ENCODE results near the gene SERP1. TPM values are rescaled to one million over a fixed set of nuclear protein-coding genes. Genes with fewer than 3 reads are reported as not detected.

The SERP1 gene
- total RNA-seq, 1 donor from 2014 or later, result 119 TPM

DNA sequence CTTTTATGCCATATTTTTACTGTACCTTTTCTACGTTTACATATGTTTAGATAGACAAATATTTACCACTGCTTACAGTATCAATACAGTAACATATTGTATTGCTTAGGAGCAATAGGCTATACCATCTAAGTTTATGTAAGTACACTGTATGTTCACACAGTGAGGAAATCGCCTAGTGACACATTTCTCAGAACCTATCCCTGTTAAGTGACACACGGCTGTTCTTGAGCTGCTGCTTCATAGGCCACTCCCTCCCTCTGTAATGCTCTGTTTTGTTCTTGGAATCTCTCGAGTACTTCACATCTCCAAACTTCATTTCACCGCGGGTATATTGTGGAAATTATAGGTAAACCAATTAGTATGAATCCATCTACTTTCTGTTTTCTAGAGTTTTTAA is 43.5 kb upstream of the SERP1 start:
- Mint-ChIP-seq H3K27me3 (ENCODE audit: low read depth, unreplicated experiment) (no peaks in the 10 kb centered on the region), H3K9me3 (ENCODE audit: unreplicated experiment) (no peaks in the 10 kb centered on the region), H3K36me3 (ENCODE audit: low read depth, unreplicated experiment) (peaks cover 4% of the 10 kb centered on the region), H3K4me1 (ENCODE audit: low read depth, unreplicated experiment) (peaks cover 12% of the 10 kb centered on the region), H3K27ac (ENCODE audit: unreplicated experiment) (no peak overlapping the region), H3K4me3 (ENCODE audit: unreplicated experiment) (no peak overlapping the region)
- FAIRE-seq (no peak), DNase-seq (ENCODE audit: low read depth) (no peak)
- Histone ChIP-seq H3K36me3 (ENCODE audit: insufficient read depth, low read length) (peaks cover 9% of the 10 kb centered on the region), H3K4me3 (ENCODE audit: insufficient read depth, low read depth, low read length) (no peak overlapping the region), H3K9me3 (ENCODE audit: insufficient read depth, low read depth, low read length) (no peaks in the 10 kb centered on the region), H4K20me1 (ENCODE audit: insufficient read depth, low read length) (no peaks in the 10 kb centered on the region), H3K9ac (ENCODE audit: low read length) (no peak overlapping the region), H3K4me1 (ENCODE audit: insufficient read depth, low read length) (no peaks in the 10 kb centered on the region), H3K27me3 (ENCODE audit: insufficient read depth, low read length) (no peaks in the 10 kb centered on the region), H3K4me2 (ENCODE audit: low read length) (no peak overlapping the region), H2AFZ (ENCODE audit: low read depth, low read length) (no peak overlapping the region), H3K27ac (ENCODE audit: low read depth, low read length) (no peak overlapping the region), H3K79me2 (ENCODE audit: insufficient read depth, low read length) (peaks cover 23% of the 10 kb centered on the region)
- TF ChIP-seq, protein P1, sequence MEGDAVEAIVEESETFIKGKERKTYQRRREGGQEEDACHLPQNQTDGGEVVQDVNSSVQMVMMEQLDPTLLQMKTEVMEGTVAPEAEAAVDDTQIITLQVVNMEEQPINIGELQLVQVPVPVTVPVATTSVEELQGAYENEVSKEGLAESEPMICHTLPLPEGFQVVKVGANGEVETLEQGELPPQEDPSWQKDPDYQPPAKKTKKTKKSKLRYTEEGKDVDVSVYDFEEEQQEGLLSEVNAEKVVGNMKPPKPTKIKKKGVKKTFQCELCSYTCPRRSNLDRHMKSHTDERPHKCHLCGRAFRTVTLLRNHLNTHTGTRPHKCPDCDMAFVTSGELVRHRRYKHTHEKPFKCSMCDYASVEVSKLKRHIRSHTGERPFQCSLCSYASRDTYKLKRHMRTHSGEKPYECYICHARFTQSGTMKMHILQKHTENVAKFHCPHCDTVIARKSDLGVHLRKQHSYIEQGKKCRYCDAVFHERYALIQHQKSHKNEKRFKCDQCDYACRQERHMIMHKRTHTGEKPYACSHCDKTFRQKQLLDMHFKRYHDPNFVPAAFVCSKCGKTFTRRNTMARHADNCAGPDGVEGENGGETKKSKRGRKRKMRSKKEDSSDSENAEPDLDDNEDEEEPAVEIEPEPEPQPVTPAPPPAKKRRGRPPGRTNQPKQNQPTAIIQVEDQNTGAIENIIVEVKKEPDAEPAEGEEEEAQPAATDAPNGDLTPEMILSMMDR (IDR thresholded peaks at IDR 0.05; ENCODE audit: insufficient read depth, low read depth, low read length), result no peak
- no peak for TF ChIP-seq EZH2 (IDR thresholded peaks at IDR 0.05; ENCODE audit: insufficient read depth, low read length)

DNA sequence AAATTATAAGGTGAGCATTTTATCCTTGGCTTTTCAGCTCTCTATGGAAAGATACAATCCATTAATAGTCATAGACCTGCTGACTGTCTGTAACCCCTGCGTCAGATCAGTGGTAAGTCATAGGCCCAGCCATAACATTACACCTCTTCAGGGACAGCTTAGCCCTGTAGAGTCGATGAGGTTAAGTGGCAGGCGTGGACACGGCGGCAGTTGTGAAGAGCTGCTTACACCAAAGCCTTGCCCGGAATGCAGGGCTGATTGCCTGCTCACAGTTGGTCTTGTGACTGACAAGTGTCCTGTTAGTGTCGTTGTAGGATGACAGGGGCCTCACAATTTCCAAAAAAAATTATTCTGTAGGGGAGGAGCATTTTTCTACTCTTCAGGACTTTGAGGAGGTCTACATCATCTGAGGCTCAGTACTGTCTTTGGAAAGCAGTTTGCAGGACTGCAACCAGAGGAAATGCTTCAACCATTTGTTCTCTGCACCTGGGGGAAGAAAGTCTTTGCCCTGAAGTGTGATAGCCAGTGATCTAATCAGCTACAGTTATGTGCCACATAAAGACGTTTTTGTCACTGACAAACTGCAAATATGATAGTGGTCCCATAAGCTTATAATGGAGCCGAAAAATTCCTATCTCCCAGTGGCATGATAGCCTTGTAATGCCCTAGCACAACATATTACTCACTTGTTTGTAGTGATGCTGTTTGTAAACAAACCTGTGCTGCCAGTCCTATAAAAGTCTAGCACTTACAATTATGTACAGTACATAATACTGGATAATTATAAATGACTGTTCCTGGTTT is 41.9 kb upstream of the SERP1 start:
- no peaks in the 10 kb centered on the region for H3K27me3 ChIP-seq (ENCODE audit: insufficient read depth, low read length)
- H4K20me1 ChIP-seq (ENCODE audit: insufficient read depth, low read length), result no peaks in the 10 kb centered on the region
- H3K4me1 Mint-ChIP-seq (ENCODE audit: low read depth, unreplicated experiment), result peaks cover 12% of the 10 kb centered on the region
- H2AFZ ChIP-seq (ENCODE audit: low read depth, low read length), result no peak overlapping the region
- H3K9ac ChIP-seq (ENCODE audit: low read length), result no peak overlapping the region
- no peaks in the 10 kb centered on the region for H3K9me3 ChIP-seq (ENCODE audit: insufficient read depth, low read depth, low read length)
- H3K4me1 ChIP-seq (ENCODE audit: insufficient read depth, low read length), result no peaks in the 10 kb centered on the region
- H3K4me3 ChIP-seq (ENCODE audit: insufficient read depth, low read depth, low read length), result no peak overlapping the region
- H3K4me3 Mint-ChIP-seq (ENCODE audit: unreplicated experiment), result no peak overlapping the region
- TF ChIP-seq EZH2 (IDR thresholded peaks at IDR 0.05; ENCODE audit: insufficient read depth, low read length), result no peak
- no peak for DNase-seq (ENCODE audit: low read depth)
- no peaks in the 10 kb centered on the region for H3K27me3 Mint-ChIP-seq (ENCODE audit: low read depth, unreplicated experiment)
- no peak overlapping the region for H3K27ac Mint-ChIP-seq (ENCODE audit: unreplicated experiment)
- peaks cover 23% of the 10 kb centered on the region for H3K79me2 ChIP-seq (ENCODE audit: insufficient read depth, low read length)
- H3K9me3 Mint-ChIP-seq (ENCODE audit: unreplicated experiment), result no peaks in the 10 kb centered on the region
- H3K36me3 Mint-ChIP-seq (ENCODE audit: low read depth, unreplicated experiment), result peaks cover 4% of the 10 kb centered on the region
- no peak overlapping the region for H3K27ac ChIP-seq (ENCODE audit: low read depth, low read length)
- H3K36me3 ChIP-seq (ENCODE audit: insufficient read depth, low read length), result peaks cover 21% of the 10 kb centered on the region
- FAIRE-seq, result no peak
- H3K4me2 ChIP-seq (ENCODE audit: low read length), result no peak overlapping the region

DNA sequence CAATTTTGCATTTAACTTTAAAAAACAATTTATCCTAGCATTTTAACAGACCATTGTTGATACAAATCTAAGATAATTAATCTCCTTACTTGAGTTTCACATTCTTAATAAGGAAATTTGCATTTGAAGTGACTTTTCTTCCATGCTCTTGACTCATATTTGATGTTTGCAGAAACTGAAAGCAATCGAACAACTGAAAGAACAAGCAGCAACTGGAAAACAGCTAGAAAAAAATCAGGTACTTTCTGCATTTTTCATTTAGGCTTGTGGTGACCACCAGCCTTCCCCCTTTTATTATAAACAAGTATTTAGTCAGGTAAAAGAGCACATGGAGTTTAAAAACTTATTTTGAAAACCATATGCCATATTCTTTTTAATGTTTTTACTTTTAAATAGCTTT is 36.7 kb upstream of the SERP1 start:
- Histone ChIP-seq H3K36me3 (ENCODE audit: insufficient read depth, low read length) (peaks cover 48% of the 10 kb centered on the region), H3K4me1 (ENCODE audit: insufficient read depth, low read length) (no peaks in the 10 kb centered on the region), H2AFZ (ENCODE audit: low read depth, low read length) (no peak overlapping the region), H3K4me2 (ENCODE audit: low read length) (no peak overlapping the region), H3K27ac (ENCODE audit: low read depth, low read length) (no peak overlapping the region), H3K4me3 (ENCODE audit: insufficient read depth, low read depth, low read length) (no peak overlapping the region), H3K79me2 (ENCODE audit: insufficient read depth, low read length) (peaks cover 13% of the 10 kb centered on the region), H3K9me3 (ENCODE audit: insufficient read depth, low read depth, low read length) (no peaks in the 10 kb centered on the region), H3K27me3 (ENCODE audit: insufficient read depth, low read length) (no peaks in the 10 kb centered on the region), H3K9ac (ENCODE audit: low read length) (no peak overlapping the region), H4K20me1 (ENCODE audit: insufficient read depth, low read length) (no peaks in the 10 kb centered on the region)
- TF ChIP-seq, protein P1 (IDR thresholded peaks at IDR 0.05; ENCODE audit: insufficient read depth, low read depth, low read length), result no peak
- TF ChIP-seq EZH2 (IDR thresholded peaks at IDR 0.05; ENCODE audit: insufficient read depth, low read length), result no peak
- H3K27me3 Mint-ChIP-seq (ENCODE audit: low read depth, unreplicated experiment), result no peaks in the 10 kb centered on the region
- no peaks in the 10 kb centered on the region for H3K9me3 Mint-ChIP-seq (ENCODE audit: unreplicated experiment)
- H3K4me1 Mint-ChIP-seq (ENCODE audit: low read depth, unreplicated experiment), result peaks cover 3% of the 10 kb centered on the region
- no peak overlapping the region for H3K27ac Mint-ChIP-seq (ENCODE audit: unreplicated experiment)
- no peak for FAIRE-seq
- no peak overlapping the region for H3K4me3 Mint-ChIP-seq (ENCODE audit: unreplicated experiment)
- no peak for DNase-seq (ENCODE audit: low read depth)
- H3K36me3 Mint-ChIP-seq (ENCODE audit: low read depth, unreplicated experiment), result peaks cover 12% of the 10 kb centered on the region
